Spleen (tissue), 11 donors: ENCODE measurements around the gene PDGFD. TPM values are rescaled to one million over a fixed set of nuclear protein-coding genes. Genes with fewer than 3 reads are reported as not detected.

Experiments
- DNase-seq: peaks from one replicate; pipeline ENCODE4 v3.0.0-alpha.2; 2020
- H3K27ac ChIP-seq, 8 donors: fragments of 200-600 bp; sonication (generic) in 7 of 8; 1 replicate in 4 of 8; 2 replicates in 4 of 8; pipeline versions ENCODE4 v1.5.0 to v1.8.0; 2016 to 2021; ENCODE audit warnings: inconsistent platforms in 4 of 8, mild to moderate bottlenecking in 4 of 8, moderate library complexity in 1 of 8
- H3K27me3 ChIP-seq, 7 donors: fragments of 200-600 bp; sonication (generic) in 6 of 7; replicated peaks in 1 of 7; 1 replicate in 4 of 7; 2 replicates in 3 of 7; pipeline versions ENCODE4 v1.5.0 to v1.8.0; 2016 to 2021; ENCODE audit warnings: inconsistent platforms in 3 of 7, mild to moderate bottlenecking in 1 of 7
- H3K36me3 ChIP-seq, 6 donors: fragments of 200-600 bp; sonication (generic) in 5 of 6; 1 replicate in 4 of 6; 2 replicates in 2 of 6; pipeline versions ENCODE4 v1.5.0 to v1.8.0; 2016 to 2021; ENCODE audit warnings: inconsistent platforms in 2 of 6
- H3K4me1 ChIP-seq, 6 donors: fragments of 200-600 bp; sonication (generic) in 5 of 6; 1 replicate in 3 of 6; 2 replicates in 3 of 6; pipeline versions ENCODE4 v1.5.0 to v1.8.0; 2016 to 2021; ENCODE audit warnings: inconsistent platforms in 3 of 6
- H3K4me3 ChIP-seq, 8 donors: fragments of 200-600 bp; sonication (generic) in 7 of 8; 1 replicate in 4 of 8; 2 replicates in 4 of 8; pipeline versions ENCODE4 v1.5.0 to v1.8.0; 2016 to 2021; ENCODE audit warnings: inconsistent platforms in 4 of 8, mild to moderate bottlenecking in 4 of 8, moderate library complexity in 2 of 8
- H3K9me3 ChIP-seq, 8 donors: fragments of 200-600 bp; sonication (generic) in 7 of 8; 1 replicate in 4 of 8; 2 replicates in 4 of 8; pipeline versions ENCODE4 v1.5.0 to v1.8.0; 2016 to 2021; ENCODE audit warnings: inconsistent platforms in 4 of 8
- POLR2A ChIP-seq, 3 donors: fragments of 450-650 bp; IDR thresholded peaks; one replicate each; pipeline ENCODE4 v1.5.1; 2017; ENCODE audit warnings: antibody characterized with exemption in 3 of 3, mild to moderate bottlenecking in 1 of 3
- POLR2AphosphoS5 ChIP-seq, 3 donors: sonication (generic); formaldehyde crosslinking; IDR thresholded peaks; one replicate each; pipeline ENCODE4 v1.5.1; 2017; ENCODE audit warnings: antibody characterized with exemption in 3 of 3
- WGBS, 5 donors: extraction: QIAGEN DNeasy Blood & Tissue Kit in 3 of 5; methylation state at CpG; one replicate each; pipeline versions ENCODE4 v1.1.5 to v1.1.7; 2013 to 2018; 5-methylcytosine and 5-hydroxymethylcytosine counted together
- intact Hi-C: fragments of 100-400 bp; cut with DNase I; formaldehyde crosslinking; loops from one replicate; pipeline ENCODE4 v1.15.0; 2023; ENCODE audit warnings: low total_unique reads
- polyA plus RNA-seq, 3 donors: library from polyadenylated mRNA; stranded (reverse); fragments of 200-250 nt; gene quantifications; one replicate each; pipeline ENCODE4 v1.2.1, GENCODE V29; 2013
- total RNA-seq, 7 donors: library from RNA; depleted of rRNA in 3 of 7; stranded (reverse); fragments of >200 nt in 3 of 7; fragmentation: NEBNext Ultra II Directional in 4 of 7; extraction: Animal tissue kit (Norgen Biotek cat#: 25700) in 4 of 7; gene quantifications; one replicate each; pipeline versions ENCODE4 v1.1.0 to v1.2.1, GENCODE V29; 2016 to 2021
- TF ChIP-seq, protein P1 (sequence below), 11 experiments: fragments of 200-600 bp in 7 of 11; fragments of 450-650 bp in 4 of 11; sonication (generic) in 4 of 11; IDR thresholded peaks in 8 of 11; conservative IDR thresholded peaks in 3 of 11; 1 replicate in 7 of 11; 2 replicates in 4 of 11; pipeline versions ENCODE4 v1.4.0 to v1.8.0; 2016 to 2021; ENCODE audit warnings: antibody characterized with exemption in 11 of 11, inconsistent platforms in 4 of 11, mild to moderate bottlenecking in 1 of 11
- donor health status: healthy with polysubstance abuse.
- donor health status: DM: no; HTN: no; CAD: no; lungs with moderate emphysema.
- donor health status: DM: no; HTN: no; CAD: no.
- donor health status: Bipolar disorder and iron deficiency.
- donor health status: healthy.
- donor health status: DM: no; HTN: no; CAD: no.
- donor health status: DM: yes; HTN: yes; CAD: no.

Gene PDGFD
- total and polyA plus RNA-seq, 10 donors: 0.43 to 7.1 (median 3.4) TPM

DNA sequence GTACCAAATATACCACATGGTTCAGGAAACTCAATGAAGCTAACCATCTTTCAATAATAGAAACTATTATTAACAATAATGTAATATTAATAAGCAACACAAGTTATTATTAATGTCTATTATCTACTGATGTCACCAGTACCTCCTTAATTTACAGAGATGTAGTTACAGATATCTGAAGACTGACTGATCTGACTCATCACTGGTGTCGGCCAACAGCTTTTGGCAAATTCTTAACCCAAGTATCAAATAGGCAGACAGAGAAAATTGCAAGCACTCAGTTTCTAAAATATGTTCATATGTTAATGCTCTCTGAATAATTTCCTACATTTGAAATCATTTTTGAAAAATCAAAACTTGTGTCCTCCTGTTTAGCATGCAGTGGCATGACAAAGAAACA lies 227.9 kb downstream of the PDGFD start:
- H3K4me1 ChIP-seq: no peaks in the 10 kb centered on the region
- WGBS, 5 donors: 76 to 90% (median 81%) methylated on average over 1 of the region's 1 CpG
- H3K36me3 ChIP-seq: no peaks in the 10 kb centered on the region
- H3K27me3 ChIP-seq: no peaks in the 10 kb centered on the region
- no peak for DNase-seq
- TF ChIP-seq POLR2A (IDR thresholded peaks at IDR 0.05) (no peak), POLR2AphosphoS5 (IDR thresholded peaks at IDR 0.05) (no peak)
- TF ChIP-seq, protein P1, sequence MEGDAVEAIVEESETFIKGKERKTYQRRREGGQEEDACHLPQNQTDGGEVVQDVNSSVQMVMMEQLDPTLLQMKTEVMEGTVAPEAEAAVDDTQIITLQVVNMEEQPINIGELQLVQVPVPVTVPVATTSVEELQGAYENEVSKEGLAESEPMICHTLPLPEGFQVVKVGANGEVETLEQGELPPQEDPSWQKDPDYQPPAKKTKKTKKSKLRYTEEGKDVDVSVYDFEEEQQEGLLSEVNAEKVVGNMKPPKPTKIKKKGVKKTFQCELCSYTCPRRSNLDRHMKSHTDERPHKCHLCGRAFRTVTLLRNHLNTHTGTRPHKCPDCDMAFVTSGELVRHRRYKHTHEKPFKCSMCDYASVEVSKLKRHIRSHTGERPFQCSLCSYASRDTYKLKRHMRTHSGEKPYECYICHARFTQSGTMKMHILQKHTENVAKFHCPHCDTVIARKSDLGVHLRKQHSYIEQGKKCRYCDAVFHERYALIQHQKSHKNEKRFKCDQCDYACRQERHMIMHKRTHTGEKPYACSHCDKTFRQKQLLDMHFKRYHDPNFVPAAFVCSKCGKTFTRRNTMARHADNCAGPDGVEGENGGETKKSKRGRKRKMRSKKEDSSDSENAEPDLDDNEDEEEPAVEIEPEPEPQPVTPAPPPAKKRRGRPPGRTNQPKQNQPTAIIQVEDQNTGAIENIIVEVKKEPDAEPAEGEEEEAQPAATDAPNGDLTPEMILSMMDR (IDR thresholded peaks at IDR 0.05 in 8 of 11, conservative IDR thresholded peaks at IDR 0.05 in 3 of 11): no peak
- intact Hi-C loops: no loop called here
- H3K9me3 ChIP-seq: no peaks in the 10 kb centered on the region
- H3K27ac ChIP-seq: no peak overlapping the region
- no peak overlapping the region for H3K4me3 ChIP-seq

DNA sequence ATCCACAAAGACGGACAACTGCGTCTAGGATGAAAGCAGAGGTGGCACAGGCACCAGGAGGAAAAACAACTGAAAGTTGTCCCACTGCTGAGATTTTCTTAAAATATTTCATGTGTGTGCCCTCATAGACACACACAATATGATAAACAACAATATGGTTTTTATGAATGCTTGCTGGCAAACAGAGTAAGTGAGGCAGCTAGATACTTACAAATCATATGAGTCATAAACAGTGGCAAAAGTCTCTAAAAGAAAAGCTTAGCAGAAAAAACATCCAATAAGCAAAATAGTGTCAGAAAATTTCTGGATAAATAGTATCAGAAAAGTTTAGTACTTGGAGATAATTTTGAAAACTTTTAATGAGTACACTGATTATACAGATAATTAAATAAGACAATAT lies 228.7 kb downstream of the PDGFD start:
- Histone ChIP-seq H3K36me3 (no peaks in the 10 kb centered on the region), H3K9me3 (no peaks in the 10 kb centered on the region), H3K4me3 (no peak overlapping the region), H3K4me1 (no peaks in the 10 kb centered on the region), H3K27me3 (no peaks in the 10 kb centered on the region), H3K27ac (no peak overlapping the region)
- intact Hi-C loops: no loop called here
- WGBS, 5 donors: 97 to 100% (median 98%) methylated on average over 2 of the region's 2 CpGs
- DNase-seq: no peak
- TF ChIP-seq POLR2AphosphoS5 (IDR thresholded peaks at IDR 0.05) (no peak), POLR2A (IDR thresholded peaks at IDR 0.05) (no peak)
- TF ChIP-seq, protein P1 (IDR thresholded peaks at IDR 0.05 in 8 of 11, conservative IDR thresholded peaks at IDR 0.05 in 3 of 11): no peak

DNA sequence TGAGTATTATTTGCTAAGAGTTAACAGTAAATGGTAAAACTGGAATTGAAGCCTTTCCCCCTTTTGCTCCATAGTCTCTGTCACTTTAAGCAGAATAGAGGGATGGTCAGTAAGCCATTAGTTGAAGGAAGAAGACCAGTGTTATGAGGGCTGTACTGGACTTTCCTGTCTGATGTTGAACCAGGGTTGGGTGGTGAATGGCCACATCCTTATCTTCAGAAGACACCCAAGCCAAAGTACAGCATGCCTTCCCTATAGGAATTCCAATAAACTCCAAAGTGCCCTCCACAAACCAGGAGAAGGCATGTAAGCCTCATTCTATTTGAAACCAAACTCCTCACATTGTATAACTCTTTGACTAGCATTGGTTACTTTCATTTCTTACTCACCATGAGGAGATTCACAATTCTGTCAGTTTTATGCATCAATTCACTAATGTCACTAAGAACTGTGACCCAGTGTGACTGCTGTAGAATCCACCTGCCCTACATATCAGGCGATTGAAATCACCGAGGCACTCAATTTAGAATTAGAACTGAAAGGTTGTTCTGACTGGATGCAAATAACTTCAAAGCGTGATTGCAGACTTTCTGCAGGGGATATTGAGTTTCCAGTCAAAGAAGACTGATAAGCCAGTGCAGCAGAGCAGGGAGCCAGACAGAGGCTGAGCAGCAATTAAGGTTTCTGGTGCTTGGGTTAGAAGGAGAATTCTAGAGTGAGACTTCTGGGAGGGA lies 234.6 kb downstream of the PDGFD start:
- H3K27ac ChIP-seq: no peak overlapping the region
- no peaks in the 10 kb centered on the region for H3K36me3 ChIP-seq
- no peaks in the 10 kb centered on the region for H3K27me3 ChIP-seq
- no peak for TF ChIP-seq POLR2A (IDR thresholded peaks at IDR 0.05)
- TF ChIP-seq, protein P1 (IDR thresholded peaks at IDR 0.05 in 8 of 11, conservative IDR thresholded peaks at IDR 0.05 in 3 of 11): no peak
- TF ChIP-seq POLR2AphosphoS5 (IDR thresholded peaks at IDR 0.05): no peak
- DNase-seq: no peak
- peaks cover 0 to 5% (median 0%) of the 10 kb centered on the region in 6 donors for H3K4me1 ChIP-seq
- H3K9me3 ChIP-seq: no peaks in the 10 kb centered on the region
- WGBS, 5 donors: 73 to 79% (median 74%) methylated on average over 3 of the region's 3 CpGs
- intact Hi-C loops: no loop called here
- H3K4me3 ChIP-seq: no peak overlapping the region

DNA sequence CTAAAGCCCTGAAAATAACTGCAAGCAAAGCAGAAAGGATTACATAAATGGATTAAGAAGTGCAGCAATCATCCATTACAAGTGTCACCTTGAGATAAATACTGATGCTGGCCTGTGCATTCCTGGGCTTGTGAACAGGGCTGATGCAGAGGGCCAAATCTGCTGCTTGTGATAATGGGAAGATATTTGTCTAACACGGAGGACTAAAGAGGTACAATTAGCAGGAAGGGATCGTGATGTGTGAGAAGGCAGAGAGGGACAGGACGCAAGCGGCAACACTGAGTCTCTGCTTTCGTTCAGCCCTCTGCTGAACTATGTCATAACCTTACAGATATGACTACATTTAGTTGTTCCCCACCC lies 235.2 kb downstream of the PDGFD start:
- H3K4me3 ChIP-seq: no peak overlapping the region
- H3K36me3 ChIP-seq: no peaks in the 10 kb centered on the region
- intact Hi-C loops: no loop called here
- WGBS, 5 donors: 73 to 82% (median 81%) methylated on average over 5 of the region's 5 CpGs
- no peak for TF ChIP-seq POLR2A (IDR thresholded peaks at IDR 0.05)
- TF ChIP-seq POLR2AphosphoS5 (IDR thresholded peaks at IDR 0.05): no peak
- TF ChIP-seq, protein P1 (IDR thresholded peaks at IDR 0.05 in 8 of 11, conservative IDR thresholded peaks at IDR 0.05 in 3 of 11): no peak
- H3K4me1 ChIP-seq: peaks cover 0 to 5% (median 0%) of the 10 kb centered on the region in 6 donors
- no peak for DNase-seq
- no peaks in the 10 kb centered on the region for H3K27me3 ChIP-seq
- H3K9me3 ChIP-seq: no peaks in the 10 kb centered on the region
- H3K27ac ChIP-seq: no peak overlapping the region
